SW 1271 (cell line): ENCODE measurements around the gene PGF.

Experiments
- DNase-seq, 2 experiments: peaks; one replicate each; lab custom pipeline; 2025; lab: John Stamatoyannopoulos, UW

The PGF gene

GRCh38 chr14:74919421-74920165, 35.8 kb downstream of the PGF start:
- DNase-seq: no peak

- no peak for DNase-seq
Measured at GRCh38 chr14:74918380-74918779, 37.0 kb downstream of the PGF start.

DNA sequence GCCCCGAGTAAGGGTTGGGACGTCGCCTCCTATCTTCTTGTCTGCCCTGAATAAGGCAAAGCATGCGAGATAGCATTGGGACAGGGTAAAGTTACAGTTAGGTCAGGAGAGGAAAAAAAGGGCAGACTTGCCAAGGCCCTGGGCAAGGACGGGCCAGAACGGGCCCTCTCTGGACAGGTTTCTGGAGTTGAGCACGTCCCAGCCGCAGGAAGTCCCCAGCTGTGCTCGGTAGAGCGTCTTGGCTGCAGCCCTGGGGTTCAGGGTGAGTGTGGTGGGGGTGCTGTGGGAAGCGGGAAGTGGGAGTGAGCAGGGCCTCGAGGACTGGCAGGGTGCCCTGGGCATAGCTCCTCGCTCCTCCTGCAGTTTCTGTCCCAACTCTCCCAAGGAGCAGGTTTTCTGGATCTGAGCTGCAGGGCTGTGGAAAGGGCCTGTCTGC, 37.7 kb downstream of the PGF start:
- DNase-seq: no peak

DNA sequence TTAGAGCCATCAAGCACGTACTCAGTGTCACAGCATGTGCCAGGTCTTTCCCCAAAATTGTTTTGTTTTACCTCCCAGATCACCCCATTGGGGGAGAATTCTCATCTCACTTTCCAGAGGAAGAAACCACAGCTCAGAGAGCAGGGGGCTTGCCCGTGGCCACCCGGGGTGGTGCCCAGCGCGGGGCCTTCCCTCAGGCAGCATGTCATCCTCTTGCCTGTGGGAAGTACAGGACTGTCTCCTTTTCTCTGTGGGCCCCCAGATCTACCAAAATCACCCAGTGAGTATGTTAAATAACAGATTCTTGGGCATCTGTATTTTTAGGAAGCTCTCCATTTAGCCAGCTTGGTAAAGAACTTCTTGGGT, 38.2 kb downstream of the PGF start:
- no peak for DNase-seq

DNA sequence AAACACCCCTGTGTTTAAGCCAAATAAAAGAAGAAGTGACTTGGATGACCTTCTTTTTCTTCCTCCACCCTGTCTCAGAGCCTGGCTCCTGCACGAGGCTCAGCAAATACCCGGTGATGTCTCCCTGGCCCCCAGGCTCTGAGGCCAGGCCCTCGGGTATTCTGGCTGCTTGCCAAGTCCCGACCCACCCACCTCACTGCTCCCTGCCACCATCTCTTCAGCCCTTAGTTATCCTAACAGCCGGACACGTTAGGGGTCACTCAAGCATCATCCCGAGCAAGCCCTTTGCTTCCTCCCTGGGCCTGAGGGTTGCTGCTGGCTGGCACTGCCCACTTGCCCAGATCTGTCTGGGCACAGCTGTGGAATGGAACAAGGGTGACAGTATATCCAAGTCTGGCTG, 39.6 kb downstream of the PGF start:
- DNase-seq: no peak

GRCh38 chr14:74915426-74915825, 40.0 kb downstream of the PGF start:
- no peak for DNase-seq

GRCh38 chr14:74913986-74914573, 41.3 kb downstream of the PGF start:
- peak; percentile 36 to 47 for DNase-seq

DNA sequence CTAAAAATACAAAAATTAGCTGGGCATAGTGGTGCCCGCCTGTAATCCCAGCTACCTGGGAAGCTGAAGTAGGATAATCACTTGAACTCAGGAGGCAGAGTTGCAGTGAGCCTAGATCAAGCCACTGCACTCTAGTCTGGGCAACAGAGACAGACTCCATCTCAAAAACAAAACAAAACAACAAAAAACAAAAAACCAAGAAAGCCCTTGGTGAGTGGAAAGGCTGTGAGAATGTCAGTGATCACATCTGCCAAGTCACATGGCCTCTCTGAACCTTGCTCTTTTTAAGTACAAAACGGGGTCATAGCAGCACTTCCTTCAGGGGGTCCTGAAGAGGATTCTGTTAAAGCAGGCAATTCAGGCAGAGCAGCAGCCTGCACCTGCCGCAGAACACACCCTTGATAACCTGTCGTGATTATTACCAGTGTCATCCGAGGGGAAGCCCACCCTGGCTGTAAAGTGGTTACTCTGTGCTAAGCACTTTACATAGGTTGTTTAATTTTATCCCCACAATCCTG, 41.9 kb downstream of the PGF start:
- no peak for DNase-seq

- no peak for DNase-seq
Measured at GRCh38 chr14:74912801-74913200, 42.6 kb downstream of the PGF start.

DNA sequence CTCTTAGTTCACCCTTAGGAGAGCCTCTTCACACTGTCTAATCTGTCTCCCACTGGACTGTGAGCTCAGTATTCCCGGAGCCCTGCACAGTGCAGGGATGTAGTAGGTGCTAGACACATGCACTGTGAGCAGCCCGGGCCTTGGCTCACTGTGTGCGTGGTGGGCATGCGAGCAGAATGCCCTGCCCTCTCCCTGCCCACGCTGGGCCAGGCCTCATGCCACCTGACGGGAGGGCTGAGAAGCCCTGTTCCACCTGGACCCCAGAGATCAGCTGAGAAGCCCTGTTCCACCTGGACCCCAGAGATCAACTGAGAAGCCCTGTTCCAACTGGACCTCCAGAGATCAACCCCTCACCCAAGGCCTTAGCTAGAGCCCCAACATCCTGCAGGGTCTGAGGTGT, 43.3 kb downstream of the PGF start:
- no peak for DNase-seq

DNA sequence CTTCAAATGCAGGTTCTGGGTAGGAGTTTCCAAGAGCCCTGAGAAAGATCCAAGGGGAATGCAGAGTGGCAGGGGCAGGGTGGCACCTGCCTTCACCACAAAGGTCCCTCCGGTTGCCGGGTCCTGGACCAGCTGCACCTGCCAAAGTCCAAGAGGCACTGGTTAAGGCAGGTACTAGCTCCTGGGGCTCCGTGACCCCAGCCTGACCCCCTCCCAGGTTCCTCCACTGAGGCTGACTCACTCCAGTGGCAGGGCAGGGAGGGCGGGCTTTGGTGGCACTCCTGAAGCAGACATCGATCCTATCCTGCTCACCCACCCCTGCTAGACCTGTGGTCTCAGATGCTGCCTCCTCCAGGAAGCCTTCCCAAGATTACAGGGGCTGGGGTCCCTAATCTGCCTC, 43.7 kb downstream of the PGF start:
- no peak for DNase-seq

- no peak for DNase-seq
Measured at GRCh38 chr14:74911221-74911620, 44.2 kb downstream of the PGF start.

- no peak for DNase-seq
Measured at GRCh38 chr14:74910556-74910955, 44.8 kb downstream of the PGF start.

- DNase-seq: no peak
Measured at GRCh38 chr14:74909911-74910310, 45.5 kb downstream of the PGF start.

DNA sequence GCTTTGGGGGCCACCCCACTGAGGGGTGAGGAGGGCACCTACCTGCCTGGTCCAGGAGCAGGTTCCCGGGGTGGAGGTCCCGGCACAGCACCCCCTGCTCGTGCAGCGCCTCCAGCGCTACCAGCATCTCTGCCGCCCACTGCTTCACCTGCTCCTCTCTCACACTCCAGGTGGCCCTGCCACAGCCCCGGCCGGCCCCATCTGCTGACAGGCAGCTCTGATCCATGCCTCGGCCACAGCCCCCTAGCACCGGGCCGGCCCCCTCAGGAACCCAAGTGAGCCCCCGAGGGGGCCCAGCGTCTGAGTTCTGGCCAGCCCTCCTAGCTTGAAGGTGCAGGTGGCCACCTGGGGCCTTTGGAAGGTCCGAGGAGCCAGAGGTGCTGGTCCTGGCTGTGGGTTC, 45.9 kb downstream of the PGF start:
- no peak for DNase-seq

DNA sequence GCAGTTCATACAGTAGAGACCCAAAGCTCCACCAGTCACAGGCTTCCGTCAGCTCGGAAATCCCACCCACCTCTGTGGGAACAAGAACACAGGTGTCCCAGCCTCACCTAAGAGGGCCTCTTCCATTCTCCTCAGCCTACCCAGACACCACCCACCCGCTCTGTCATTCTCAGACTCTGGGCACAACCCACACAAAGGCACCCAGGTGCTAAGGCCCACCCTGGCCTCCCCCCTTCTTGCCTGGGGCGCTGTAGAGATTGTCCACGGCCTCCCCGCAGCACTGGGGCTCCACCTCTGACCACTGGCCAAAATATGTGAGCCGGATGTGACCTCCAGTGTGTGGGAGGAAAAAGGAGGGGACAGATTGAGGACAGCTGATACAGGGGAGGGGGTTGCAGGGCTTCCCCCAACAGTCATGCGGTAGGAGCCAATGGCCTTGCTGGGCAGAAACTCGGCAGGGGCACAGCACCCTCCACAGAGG, 46.5 kb downstream of the PGF start:
- no peak for DNase-seq

GRCh38 chr14:74907744-74908143, 47.7 kb downstream of the PGF start:
- no peak for DNase-seq

DNA sequence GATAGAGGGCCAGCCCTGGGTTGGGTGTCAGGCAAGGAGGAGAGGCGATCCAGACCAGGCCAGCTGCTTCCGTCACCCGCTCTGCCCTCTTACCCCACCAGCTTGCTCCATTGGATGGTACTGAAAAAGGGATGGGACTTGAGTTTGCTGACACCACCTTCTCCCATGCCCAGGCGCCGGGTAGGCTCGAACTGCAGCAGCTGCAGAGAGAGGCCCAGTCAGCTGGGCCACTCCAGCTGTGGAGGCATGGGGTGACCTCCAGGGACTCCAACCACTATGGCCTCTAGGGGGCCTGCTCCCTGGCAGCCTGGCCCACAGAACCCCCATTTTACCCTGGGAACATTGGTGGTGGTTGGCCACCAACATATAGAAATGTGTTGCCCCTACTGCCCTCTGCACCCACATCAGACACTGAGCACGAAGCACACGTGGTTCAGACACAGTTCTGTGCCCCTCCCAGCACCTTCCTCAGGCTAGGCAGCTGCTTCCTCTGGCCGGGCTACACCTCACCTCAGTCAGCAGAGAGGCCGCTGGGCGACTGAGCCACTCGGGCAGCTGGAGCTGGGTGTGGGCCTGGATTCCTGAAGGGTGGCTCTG, 48.4 kb downstream of the PGF start:
- DNase-seq: no peak

- peak in 1 of 2 experiments; percentile 26 for DNase-seq
Measured at GRCh38 chr14:74905595-74906142, 49.7 kb downstream of the PGF start.

- DNase-seq: no peak
Measured at GRCh38 chr14:74904635-74905503, 50.5 kb downstream of the PGF start.

GRCh38 chr14:74902941-74903705, 52.3 kb downstream of the PGF start:
- DNase-seq: no peak
